Fibroblast of peridontal ligament (primary cell): ENCODE measurements around the gene HSBP1.

ENCODE experiments used
- DNase-seq: peaks from one replicate; pipeline ENCODE4 v3.0.0-alpha.2; 2010; ENCODE audit errors: extremely low read depth

The HSBP1 gene

DNA sequence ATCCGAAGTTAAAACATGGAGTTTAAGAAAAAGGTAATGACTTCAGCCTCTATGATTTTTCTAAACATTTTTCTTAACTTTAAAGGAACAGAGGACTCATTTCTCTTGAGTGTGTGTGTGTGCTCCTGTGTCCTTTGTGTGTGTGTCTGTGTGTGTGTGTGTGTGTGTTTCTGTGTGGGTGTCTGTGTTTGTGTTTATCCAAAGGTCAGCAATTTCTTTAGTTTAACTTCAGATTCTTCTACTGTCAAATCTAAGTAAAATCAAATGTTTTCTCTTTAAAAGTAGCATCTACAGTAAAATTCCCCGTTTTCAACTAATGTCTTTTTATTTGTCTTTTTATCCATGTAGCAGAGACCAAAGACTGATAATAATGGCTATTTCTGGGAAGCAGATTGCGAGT lies 31.8 kb downstream of the HSBP1 start:
- DNase-seq, result no peak

DNA sequence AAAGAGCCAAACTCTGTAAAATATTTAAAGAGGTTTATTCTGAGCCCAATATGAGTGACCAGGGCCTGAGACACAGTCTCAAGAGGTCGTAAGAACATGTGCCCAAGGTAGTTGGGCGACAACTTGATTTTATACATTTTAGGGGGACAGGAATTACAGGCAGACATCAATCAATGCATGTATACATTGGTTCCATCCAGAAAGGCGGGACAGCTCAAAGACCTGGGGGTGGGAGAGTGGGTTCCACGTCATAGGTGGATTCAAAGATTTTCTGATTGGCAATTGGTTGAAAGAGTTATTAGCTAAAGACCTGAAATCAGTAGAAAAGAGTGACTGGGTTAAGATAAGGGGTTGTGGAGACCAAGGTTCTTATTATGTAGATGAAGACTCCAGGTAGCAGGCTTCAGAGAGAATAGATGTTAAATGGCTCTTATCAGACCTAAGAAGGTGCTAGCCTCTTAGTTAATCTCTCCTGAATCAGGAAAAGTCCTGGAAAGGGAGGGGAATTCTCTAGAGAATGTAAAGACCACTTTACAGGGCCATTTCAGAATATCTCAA lies 32.4 kb downstream of the HSBP1 start:
- no peak for DNase-seq

DNA sequence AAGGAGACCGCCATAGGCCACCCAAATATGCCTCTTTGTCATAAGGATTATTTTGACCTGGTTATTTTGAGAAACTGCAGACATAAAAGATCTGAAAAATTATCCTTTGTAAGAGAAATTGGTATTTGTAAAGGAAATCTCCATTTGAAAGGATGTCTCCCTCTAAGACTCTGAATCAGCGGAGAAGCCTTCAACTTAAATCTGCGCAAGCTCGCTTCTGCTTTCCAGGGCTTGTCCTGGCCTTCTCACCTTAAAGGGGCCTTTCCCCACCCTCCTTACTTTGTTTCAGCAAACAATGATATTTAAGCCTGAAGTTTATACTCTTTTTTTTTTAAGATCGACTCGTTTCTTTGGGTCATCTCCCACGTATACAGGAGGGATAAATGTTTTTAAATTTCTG lies 34.5 kb downstream of the HSBP1 start:
- no peak for DNase-seq

DNA sequence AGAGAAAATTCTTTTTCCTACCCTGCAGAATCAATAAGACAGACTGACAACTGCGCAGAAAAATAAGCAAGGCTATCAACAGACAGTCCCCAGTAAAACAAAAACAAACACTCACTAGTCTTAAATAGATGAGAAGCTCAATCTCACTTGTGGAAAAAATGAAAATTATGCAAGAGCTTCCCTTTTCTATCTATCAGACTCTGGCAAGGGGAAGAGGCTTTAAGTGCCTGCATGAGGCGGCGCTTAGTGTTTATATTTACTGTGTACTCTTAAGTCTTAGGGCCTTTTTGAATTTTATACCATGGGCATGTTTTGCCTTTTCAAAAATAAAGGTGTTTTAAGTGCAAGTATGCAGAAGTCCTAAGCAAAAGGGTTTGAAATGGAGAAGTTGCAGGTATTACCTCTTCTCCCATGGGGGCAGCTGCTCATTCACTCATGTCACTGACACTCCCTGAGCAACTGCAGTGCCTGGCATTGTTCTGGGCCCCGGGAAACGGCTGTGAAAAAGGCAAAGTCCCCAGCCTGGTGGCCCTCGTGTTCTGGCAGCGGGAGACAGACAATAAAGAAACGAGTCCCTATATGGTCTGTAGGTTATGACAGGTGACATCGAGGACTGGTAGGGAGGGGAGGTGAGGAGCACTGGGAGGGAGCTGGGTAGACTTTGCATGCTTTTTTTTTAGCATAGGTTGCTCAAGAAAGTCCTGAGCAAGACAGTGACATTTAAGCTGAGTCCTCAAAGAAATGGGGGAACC lies 35.2 kb downstream of the HSBP1 start:
- no peak for DNase-seq

DNA sequence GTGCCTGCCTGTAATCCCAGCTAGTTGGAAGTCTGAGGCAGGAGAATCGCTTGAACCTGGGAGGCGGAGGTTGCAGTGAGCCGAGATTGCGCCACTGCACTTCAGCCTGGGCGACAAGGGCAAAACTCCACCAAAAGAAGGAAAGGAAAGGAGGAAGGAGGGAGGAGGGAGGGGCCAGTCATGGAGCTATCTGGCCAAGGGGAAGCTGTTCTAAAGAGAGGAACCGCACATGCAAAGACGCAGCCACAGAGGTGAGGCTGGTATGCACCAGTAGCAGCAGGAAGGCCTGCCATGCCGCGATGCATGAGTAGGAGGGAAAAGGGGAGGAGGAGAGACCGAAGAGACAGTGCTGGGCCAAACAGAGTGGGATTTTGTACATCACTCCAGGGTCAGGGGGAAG lies 35.9 kb downstream of the HSBP1 start:
- DNase-seq, result no peak

DNA sequence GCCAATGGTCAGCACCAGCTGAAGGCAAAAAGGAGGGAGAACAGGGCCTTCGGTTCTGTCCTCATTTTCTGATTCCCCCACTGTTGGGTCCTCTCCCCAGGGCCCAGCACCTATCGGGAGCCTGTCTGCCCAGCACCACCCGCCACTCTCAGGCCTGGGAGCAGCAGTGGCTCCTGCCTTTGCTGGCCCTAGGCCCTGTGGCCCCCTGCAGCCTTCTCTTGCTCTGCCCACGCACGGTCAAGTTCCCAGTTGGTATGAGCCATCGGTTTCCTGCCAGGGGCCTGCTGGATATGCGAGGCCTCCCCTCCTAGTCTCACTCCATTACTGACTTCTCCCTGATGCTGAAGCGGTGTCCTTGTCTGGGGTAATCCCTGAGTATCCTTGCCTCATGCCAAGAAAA lies 37.5 kb downstream of the HSBP1 start:
- DNase-seq, result no peak

DNA sequence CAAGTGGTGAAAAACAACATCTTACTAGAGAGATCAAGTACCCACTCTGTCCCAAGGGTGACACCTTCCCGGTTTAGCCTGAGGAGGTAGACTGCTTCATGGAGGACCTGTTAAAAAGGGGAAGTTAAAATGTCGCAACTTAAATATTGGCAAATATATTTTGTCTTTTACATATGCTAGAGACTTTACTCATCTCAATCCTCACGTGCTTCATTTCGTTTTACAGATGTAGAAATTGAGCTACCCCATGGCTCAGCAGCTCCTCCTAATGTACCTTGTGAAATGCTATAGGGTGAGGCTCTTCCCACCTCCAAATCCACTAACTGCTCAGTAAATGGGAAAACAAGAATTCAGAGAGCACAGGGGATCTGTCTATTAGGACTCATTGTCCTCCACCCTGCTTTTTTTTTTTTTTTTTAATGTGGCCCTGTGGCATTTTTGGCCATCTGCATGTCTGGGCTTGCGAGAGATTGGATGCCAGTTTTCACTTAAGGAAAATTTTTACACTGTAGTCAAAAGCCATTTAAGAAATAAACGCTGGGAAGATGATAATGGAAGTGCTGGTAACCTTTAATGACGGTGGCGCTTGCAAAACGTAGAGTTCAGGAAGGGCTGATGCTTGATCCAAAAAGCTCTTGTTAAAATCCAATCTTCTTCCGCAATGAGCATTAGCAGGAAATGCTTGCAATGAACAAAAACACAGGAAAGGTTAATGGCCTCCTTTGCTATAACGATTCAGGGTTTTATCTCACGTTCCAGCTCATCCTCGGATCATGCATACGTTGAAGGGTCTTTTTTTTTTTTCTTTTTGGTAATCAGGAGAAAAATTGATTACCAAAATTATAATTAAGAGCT lies 39.8 kb downstream of the HSBP1 start:
- DNase-seq, result no peak

DNA sequence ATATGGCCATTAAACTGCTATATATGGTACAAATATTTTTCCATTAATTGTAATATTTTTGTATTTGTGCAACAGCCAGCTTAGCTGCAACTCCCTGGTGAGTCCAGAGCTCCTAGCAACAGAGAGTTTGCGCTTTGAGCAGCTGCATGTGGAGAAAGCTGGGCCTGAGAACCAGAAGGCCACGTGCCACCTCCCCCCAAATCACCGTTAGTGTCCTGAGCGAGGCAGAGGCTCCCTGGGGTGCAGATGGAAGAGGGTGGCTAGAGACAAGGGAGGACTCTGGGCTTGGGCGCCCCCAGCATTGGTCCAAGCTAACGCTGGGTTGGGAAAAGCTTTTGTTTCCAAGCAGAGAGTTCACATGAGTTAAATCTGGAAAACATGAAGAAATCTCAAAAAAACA lies 41.6 kb downstream of the HSBP1 start:
- no peak for DNase-seq

DNA sequence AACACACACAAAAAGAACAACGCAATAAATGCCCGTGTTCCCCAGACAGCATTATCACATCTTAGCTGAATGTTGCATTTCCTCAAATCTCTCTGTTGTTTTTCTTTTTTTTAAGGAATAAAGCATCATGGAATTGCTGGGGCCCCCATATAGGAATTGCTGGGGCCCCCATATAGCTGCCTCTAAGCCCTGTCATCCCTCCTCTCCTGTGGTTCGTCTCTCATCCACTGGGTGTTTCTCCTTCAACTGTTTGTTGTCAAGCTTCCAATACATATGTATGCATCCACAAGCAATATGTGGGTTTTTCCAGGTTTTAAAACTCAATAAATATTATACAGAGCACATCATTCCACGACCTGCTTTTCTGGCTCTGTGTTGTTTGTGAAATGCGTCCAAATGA lies 43.2 kb downstream of the HSBP1 start:
- DNase-seq, result no peak

DNA sequence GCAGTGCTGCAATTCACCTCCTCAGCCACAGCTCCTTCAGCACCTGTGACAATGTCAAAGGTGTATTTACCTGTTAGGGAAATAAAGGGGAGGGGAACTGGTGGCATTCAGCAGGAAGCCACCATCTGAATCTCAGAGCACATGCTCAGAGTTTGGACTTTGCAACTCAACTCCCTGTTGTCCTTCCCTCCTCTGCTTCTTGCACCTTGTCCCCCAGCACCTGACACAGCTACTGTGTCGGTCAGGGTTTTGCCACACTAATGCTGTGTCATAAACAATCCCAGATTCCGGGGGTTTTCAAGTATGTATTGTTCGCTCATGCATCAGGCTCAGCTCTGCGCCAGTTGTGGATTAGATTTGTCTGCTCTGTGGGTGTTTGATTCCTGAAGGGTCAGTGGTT lies 43.7 kb downstream of the HSBP1 start:
- no peak for DNase-seq

DNA sequence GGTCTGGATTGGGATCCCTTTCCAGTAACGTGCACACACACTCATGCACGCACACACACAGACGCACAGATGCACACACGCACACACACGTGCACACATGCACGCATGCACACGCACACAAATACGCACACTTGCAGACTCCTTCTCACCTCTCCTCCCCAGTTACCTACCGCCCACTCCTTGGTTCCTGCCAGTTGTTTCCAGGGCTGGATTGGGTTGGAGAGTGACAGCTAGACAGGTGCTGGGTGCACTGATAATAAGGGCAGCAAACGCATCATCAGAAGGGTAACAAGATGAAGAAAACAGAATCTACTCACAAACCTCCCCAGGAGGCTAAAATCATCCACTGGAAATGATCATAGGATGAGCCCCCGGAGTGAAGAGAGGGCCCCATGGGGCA lies 45.0 kb downstream of the HSBP1 start:
- no peak for DNase-seq

DNA sequence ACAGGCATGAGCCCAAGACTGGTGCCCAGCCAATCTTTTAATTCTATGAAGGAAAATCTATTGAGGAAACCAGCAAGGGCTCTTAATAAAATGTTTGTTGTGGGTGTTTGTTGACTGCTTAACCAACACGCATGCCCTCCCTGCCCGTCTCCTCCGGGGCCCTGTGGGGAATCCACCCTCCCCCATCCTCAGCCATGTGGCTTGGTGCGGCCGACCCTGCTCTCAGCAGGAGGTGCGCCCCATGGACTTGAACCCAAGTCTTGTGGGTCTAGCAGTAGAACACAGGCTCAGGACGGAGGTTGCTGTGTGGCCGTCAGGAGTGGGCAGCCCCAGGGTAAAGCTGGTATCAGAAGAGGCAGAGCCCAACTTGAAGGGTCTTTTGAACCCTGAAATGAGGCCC lies 46.1 kb downstream of the HSBP1 start:
- DNase-seq, result no peak

DNA sequence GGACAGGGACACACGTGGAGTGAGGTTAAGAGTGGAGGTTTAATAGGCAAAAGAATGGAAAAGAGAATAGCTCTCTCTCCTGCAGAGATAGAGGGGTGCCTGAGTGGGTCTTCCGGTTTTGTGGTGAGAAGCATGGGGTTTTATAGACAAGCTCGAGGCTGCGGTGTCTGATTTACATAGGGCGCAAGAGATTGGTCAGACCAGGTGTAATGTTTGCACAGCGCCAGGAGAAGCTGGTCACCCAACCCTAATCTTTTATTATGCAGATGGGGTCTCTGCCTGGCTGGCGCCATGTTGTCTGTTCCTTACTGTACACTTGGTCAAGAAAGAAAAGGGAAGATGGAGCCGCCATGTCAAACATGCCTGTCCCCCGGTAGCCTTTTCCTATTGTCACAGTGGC lies 46.6 kb downstream of the HSBP1 start:
- DNase-seq, result no peak

DNA sequence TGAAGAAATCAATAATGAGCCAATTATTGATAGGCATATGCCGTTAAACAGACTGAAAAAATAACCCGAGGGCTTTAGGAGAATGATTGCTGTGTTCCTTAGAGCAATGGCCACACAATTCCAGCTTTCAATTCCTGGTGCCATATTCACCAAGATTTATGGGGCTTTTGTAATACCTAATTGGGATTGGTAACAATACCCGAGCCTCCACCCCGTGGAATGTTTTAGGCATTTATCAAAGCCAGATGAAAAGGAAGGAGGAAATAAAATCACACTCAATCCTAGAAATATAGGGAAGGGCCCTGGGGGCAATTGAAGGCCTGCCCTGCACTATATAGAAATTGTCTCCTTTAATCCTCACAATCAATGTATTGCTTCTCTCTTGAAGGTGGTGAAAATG lies 49.0 kb downstream of the HSBP1 start:
- DNase-seq, result no peak

DNA sequence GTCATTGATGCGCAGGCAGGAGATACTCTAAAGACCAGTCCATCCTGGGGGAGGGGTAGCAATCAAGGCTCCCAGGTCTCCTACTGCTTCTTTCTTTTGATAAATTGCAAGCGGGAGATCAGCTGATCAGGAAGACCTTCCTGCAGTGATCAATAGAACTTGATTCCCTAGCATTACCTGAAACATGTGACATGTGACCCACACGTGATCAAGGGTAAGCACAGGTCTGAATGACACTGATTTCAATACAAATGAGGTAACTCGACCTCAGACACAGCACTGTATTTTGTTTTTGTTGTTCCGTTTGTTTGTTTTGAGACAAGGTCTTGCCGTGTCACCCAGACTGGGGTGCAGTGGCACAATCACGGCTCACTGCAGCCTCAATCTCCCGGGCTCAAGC lies 51.5 kb downstream of the HSBP1 start:
- no peak for DNase-seq

DNA sequence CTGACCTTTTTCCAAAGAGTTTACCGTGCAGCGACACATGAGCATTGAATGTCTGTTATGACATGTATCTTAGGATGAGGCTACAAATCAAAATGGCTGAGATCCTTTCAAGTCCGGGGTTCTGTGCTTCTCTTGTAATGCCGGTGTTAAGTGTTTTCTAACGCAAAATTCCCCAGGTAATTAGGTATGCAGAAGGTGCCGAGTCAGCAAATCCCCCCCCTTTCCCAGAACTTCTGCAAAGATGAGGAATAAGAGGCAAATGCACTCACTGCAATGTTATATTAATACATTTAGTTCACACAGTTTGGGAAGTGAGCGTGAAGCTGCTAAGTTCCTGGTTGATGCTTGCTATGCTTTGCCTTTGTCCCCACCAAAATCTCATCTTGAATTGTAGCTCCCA lies 54.9 kb downstream of the HSBP1 start:
- no peak for DNase-seq

DNA sequence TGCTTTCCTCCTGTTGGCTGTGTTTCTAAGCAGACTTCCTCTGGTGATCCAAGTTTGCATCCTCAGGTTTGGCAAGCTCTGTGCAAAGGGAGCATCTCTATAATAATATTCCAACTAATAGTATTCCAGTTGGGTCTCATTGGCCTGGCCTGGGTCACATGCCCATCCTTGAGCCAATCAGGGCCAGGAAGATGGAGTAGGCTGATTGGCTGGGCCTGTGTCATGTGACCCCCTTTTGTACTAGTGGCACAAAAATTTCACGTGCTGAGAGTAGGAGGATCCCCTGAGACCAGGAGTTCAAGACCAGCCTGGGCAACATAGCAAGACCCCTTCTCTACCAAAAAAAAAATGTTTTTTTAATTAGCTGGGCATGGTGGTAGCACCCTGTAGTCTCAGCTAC lies 55.9 kb downstream of the HSBP1 start:
- DNase-seq, result no peak
